IMR-90 (cell line): ENCODE results near the gene FARP1. TPM values are rescaled to one million over a fixed set of nuclear protein-coding genes. Genes with fewer than 3 reads are reported as not detected.

Source experiments
- ATAC-seq: fragments of 200-7000 bp; cut with Tn5 transposase; 2 replicates; pipeline ENCODE4 v1.9.1; 2020; ENCODE audit warnings: low read depth, mild to moderate bottlenecking, moderate library complexity
- BruUV-seq: library from RNA; stranded (reverse); fragments of 400-500 nt; replicated peaks from 2 replicates; lab custom pipeline; 2021; lab: Mats Ljungman, UMichigan
- CTCF ChIA-PET: fragments of 300-600 bp; formaldehyde crosslinking; extraction: SDS; loops from one replicate; lab custom pipeline; 2021; ENCODE audit warnings: antibody characterized with exemption; lab: Yijun Ruan, JAX
- POLR2A ChIA-PET: fragments of 300-600 bp; sonication (Branson Sonifier 250); formaldehyde crosslinking; loops from one replicate; lab custom pipeline; 2022; ENCODE audit warnings: antibody characterized with exemption; ENCODE audit not compliant: unreplicated experiment; lab: Charles Lee
- DNase-seq: peaks from one replicate; pipeline ENCODE4 v3.0.0; 2013
- H2AFZ ChIP-seq: replicated peaks from 2 replicates; pipeline ENCODE3; 2013; ENCODE audit warnings: low read length, mild to moderate bottlenecking; ENCODE audit not compliant: poor library complexity
- H2AK5ac ChIP-seq: 2 replicates; pipeline ENCODE4 v1.6.1; 2013; ENCODE audit warnings: low read depth, low read length, inconsistent platforms
- H2AK9ac ChIP-seq: replicated peaks from 2 replicates; pipeline ENCODE3; 2013; ENCODE audit warnings: mild to moderate bottlenecking, low read depth, low read length, moderate library complexity; ENCODE audit not compliant: poor library complexity
- H2BK120ac ChIP-seq: 2 replicates; pipeline ENCODE4 v1.6.1; 2013; ENCODE audit warnings: low read depth, low read length, inconsistent platforms
- H2BK15ac ChIP-seq: 3 replicates; pipeline ENCODE4 v1.6.1; 2013; ENCODE audit warnings: low read depth, low read length, inconsistent platforms
- H2BK20ac ChIP-seq: 2 replicates; pipeline ENCODE4 v1.6.1; 2013; ENCODE audit warnings: low read depth, mild to moderate bottlenecking, inconsistent platforms, low read length, moderate library complexity
- H2BK5ac ChIP-seq: 2 replicates; pipeline ENCODE4 v1.6.1; 2013; ENCODE audit warnings: mild to moderate bottlenecking, low read depth, low read length, inconsistent platforms; ENCODE audit not compliant: poor library complexity, severe bottlenecking
- H3K14ac ChIP-seq: replicated peaks from 2 replicates; pipeline ENCODE4 v1.6.1; 2013; ENCODE audit warnings: low read depth, low read length, inconsistent platforms
- H3K18ac ChIP-seq: 2 replicates; pipeline ENCODE4 v1.6.1; 2013; ENCODE audit warnings: low read depth, low read length, control low read depth
- H3K23ac ChIP-seq: 2 replicates; pipeline ENCODE4 v1.6.1; 2013; ENCODE audit warnings: low read depth, low read length, inconsistent platforms
- H3K27ac ChIP-seq: 2 replicates; pipeline ENCODE4 v1.5.1; 2013; ENCODE audit warnings: mild to moderate bottlenecking, control low read depth, low read length; ENCODE audit not compliant: insufficient read depth
- H3K27me3 ChIP-seq: 2 replicates; pipeline ENCODE4 v1.6.1; 2013; ENCODE audit warnings: low read length; ENCODE audit not compliant: control insufficient read depth, insufficient read depth
- H3K36me3 ChIP-seq: 2 replicates; pipeline ENCODE4 v1.6.1; 2013; ENCODE audit warnings: low read length, mixed read lengths; ENCODE audit not compliant: control insufficient read depth, insufficient read depth
- H3K4ac ChIP-seq: 2 replicates; pipeline ENCODE4 v1.6.1; 2013; ENCODE audit warnings: low read depth, low read length, inconsistent platforms
- H3K4me1 ChIP-seq: 2 replicates; pipeline ENCODE4 v1.6.1; 2013; ENCODE audit warnings: low read length, mixed read lengths; ENCODE audit not compliant: control insufficient read depth, insufficient read depth
- H3K4me2 ChIP-seq: 2 replicates; pipeline ENCODE4 v1.6.1; 2013; ENCODE audit warnings: low read depth, mild to moderate bottlenecking, control low read depth, low read length, moderate library complexity
- H3K4me3 ChIP-seq: 2 replicates; pipeline ENCODE4 v1.5.1; 2013; ENCODE audit warnings: low read depth, mild to moderate bottlenecking, control low read depth, low read length, moderate library complexity; ENCODE audit not compliant: insufficient read depth
- H3K56ac ChIP-seq: 2 replicates; pipeline ENCODE4 v1.6.1; 2013; ENCODE audit warnings: low read length, inconsistent platforms; ENCODE audit not compliant: insufficient read depth; ENCODE audit errors: extremely low read depth
- H3K79me1 ChIP-seq, 2 experiments: 2 replicates each; pipeline ENCODE4 v1.6.1; 2013; ENCODE audit warnings: low read length in 2 of 2, inconsistent platforms in 1 of 2, low read depth in 1 of 2
- H3K9ac ChIP-seq: 2 replicates; pipeline ENCODE4 v1.6.1; 2013; ENCODE audit warnings: low read depth, low read length, control low read depth
- H3K9me1 ChIP-seq: 2 replicates; pipeline ENCODE4 v1.6.1; 2013; ENCODE audit warnings: low read length, inconsistent platforms; ENCODE audit not compliant: insufficient read depth
- H3K9me3 ChIP-seq: 2 replicates; pipeline ENCODE4 v1.6.1; 2013; ENCODE audit warnings: low read length; ENCODE audit not compliant: control insufficient read depth, insufficient read depth
- H4K20me1 ChIP-seq: 2 replicates; pipeline ENCODE4 v1.6.1; 2013; ENCODE audit warnings: low read length, inconsistent platforms; ENCODE audit not compliant: insufficient read depth
- H4K5ac ChIP-seq: 2 replicates; pipeline ENCODE4 v1.6.1; 2013; ENCODE audit warnings: mild to moderate bottlenecking, low read depth, low read length, control low read depth
- H4K8ac ChIP-seq, 2 experiments: 2 replicates each; pipeline ENCODE4 v1.6.1; 2013; ENCODE audit warnings: low read depth in 2 of 2, low read length in 2 of 2, control low read depth in 1 of 2, inconsistent platforms in 1 of 2
- H4K91ac ChIP-seq: 2 replicates; pipeline ENCODE4 v1.6.1; 2013; ENCODE audit warnings: low read depth, low read length, inconsistent platforms; ENCODE audit not compliant: insufficient read depth
- FOS ChIP-seq: fragments of 150-350 bp; IDR thresholded peaks from 2 replicates; pipeline ENCODE4 v1.6.1; 2016; ENCODE audit warnings: low read depth, low read length
- MXI1 ChIP-seq: IDR thresholded peaks from 2 replicates; pipeline ENCODE4 v1.6.1; 2012; ENCODE audit warnings: low read depth, mild to moderate bottlenecking, low read length, moderate library complexity, borderline replicate concordance
- SMC3 ChIP-seq: fragments of 150-350 bp; IDR thresholded peaks from 2 replicates; pipeline ENCODE4 v1.6.1; 2016; ENCODE audit warnings: low read depth, mild to moderate bottlenecking, antibody characterized with exemption, low read length, moderate library complexity
- WGBS, 2 experiments: methylation state at CpG; one replicate each; pipeline versions ENCODE4 v1.1.5 to v1.1.7; 2013; ENCODE audit warnings: missing lambda C conversion rate in 2 of 2; ENCODE audit not compliant: insufficient read length in 1 of 2; ENCODE audit errors: extremely low coverage in 2 of 2; 5-methylcytosine and 5-hydroxymethylcytosine counted together
- dilution Hi-C: fragments of 300-500 bp; cut with HindIII; formaldehyde crosslinking; loops from one replicate; pipeline ENCODE4 v1.14.3; 2018; ENCODE audit warnings: low sequenced_read_pairs; ENCODE audit not compliant: unreplicated experiment
- in situ Hi-C: fragments of 300-500 bp; cut with MboI; formaldehyde crosslinking; loops from 3 replicates; pipeline ENCODE4 v1.14.3; 2019; ENCODE audit warnings: low sequenced_read_pairs, inconsistent platforms, mixed read lengths
- intact Hi-C: fragments of 100-400 bp; cut with micrococcal nuclease; formaldehyde crosslinking; loops from 2 replicates; pipeline ENCODE4 v1.10.0; 2022
- polyA plus RNA-seq, 3 experiments: library from polyadenylated mRNA; depleted of rRNA; stranded (reverse); fragments of >200 nt; gene quantifications; 2 replicates each; pipeline ENCODE4 v1.2.3, GENCODE V29; 2012; ENCODE audit warnings: low replicate concordance in 1 of 3
- total RNA-seq: library from RNA; depleted of rRNA; stranded (reverse); fragments of >200 nt; gene quantifications from 2 replicates; pipeline ENCODE4 v1.2.3, GENCODE V29; 2012
- TF ChIP-seq, protein P1 (sequence below): conservative IDR thresholded peaks from 2 replicates; pipeline ENCODE4 v1.5.1; 2012; ENCODE audit warnings: mild to moderate bottlenecking, low read depth, low read length, improper control_type of control experiment

Gene FARP1
- total and polyA plus RNA-seq, 2 of the 4 experiments (the other 2 are of a cell fraction), result 39.6 to 57.0 TPM

DNA sequence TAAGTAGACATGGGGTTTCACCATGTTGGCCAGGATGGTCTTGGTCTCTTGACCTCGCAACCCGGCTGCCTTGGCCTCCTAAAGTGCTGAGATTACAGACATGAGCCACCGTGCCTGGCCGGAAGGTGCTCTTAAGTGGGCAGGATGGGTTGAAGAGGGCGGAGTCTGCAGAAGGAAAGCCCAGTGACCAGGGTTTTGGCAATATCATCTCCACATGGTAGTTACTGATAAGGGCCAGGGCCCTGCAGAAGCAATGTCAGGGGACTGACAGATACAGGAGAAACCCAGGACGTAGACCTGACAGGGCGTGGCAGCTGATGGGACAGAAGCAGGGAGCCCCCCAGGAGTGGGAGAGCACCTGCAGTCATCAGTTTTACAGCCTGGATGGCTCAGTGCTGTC is 79.9 kb downstream of the FARP1 start:
- no peak overlapping the region for H3K9ac ChIP-seq
- no peaks in the 10 kb centered on the region for H3K27me3 ChIP-seq
- no peak for ATAC-seq
- WGBS, 2 experiments, result 100% methylated on average over 1 of the region's 7 CpGs; no CpG with 5 or more reads in 1 of the 2 experiments
- no peak overlapping the region for H3K56ac ChIP-seq
- intact Hi-C loops, result no loop called here
- peaks cover 59 to 92% of the 10 kb centered on the region in 2 experiments for H3K79me1 ChIP-seq
- dilution Hi-C loops, result no loop called here
- ChIA-PET CTCF (no interaction called here), POLR2A (no interaction called here)
- H2BK5ac ChIP-seq, result no peak overlapping the region
- no peak overlapping the region for H2AFZ ChIP-seq
- H2AK9ac ChIP-seq, result no peak overlapping the region
- H3K4me1 ChIP-seq, result peaks cover 27% of the 10 kb centered on the region
- H3K14ac ChIP-seq, result no peak overlapping the region
- 0 out of 2 replicates have a peak overlapping the region, but pooled peaks have one; percentile 1 for H3K27ac ChIP-seq
- BruUV-seq, result no TSS peak
- no peak for TF ChIP-seq MXI1
- TF ChIP-seq, protein P1, sequence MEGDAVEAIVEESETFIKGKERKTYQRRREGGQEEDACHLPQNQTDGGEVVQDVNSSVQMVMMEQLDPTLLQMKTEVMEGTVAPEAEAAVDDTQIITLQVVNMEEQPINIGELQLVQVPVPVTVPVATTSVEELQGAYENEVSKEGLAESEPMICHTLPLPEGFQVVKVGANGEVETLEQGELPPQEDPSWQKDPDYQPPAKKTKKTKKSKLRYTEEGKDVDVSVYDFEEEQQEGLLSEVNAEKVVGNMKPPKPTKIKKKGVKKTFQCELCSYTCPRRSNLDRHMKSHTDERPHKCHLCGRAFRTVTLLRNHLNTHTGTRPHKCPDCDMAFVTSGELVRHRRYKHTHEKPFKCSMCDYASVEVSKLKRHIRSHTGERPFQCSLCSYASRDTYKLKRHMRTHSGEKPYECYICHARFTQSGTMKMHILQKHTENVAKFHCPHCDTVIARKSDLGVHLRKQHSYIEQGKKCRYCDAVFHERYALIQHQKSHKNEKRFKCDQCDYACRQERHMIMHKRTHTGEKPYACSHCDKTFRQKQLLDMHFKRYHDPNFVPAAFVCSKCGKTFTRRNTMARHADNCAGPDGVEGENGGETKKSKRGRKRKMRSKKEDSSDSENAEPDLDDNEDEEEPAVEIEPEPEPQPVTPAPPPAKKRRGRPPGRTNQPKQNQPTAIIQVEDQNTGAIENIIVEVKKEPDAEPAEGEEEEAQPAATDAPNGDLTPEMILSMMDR, result no peak
- TF ChIP-seq SMC3, result no peak
- TF ChIP-seq FOS, result no peak
- no peak overlapping the region for H3K18ac ChIP-seq
- peaks cover 15% of the 10 kb centered on the region; the same call in 1 of the 2 replicates for H4K20me1 ChIP-seq
- H3K36me3 ChIP-seq, result peaks cover 17% of the 10 kb centered on the region
- peak overlapping the region; percentile 43; the same call in 1 of the 2 replicates for H2AK5ac ChIP-seq
- H3K4ac ChIP-seq, result peak overlapping the region; percentile 28; the same call in 1 of the 2 replicates
- in situ Hi-C loops, result no loop called here
- H2BK120ac ChIP-seq, result no peak overlapping the region
- H3K9me1 ChIP-seq, result peaks cover 33% of the 10 kb centered on the region
- DNase-seq, result no peak
- no peak overlapping the region for H3K4me2 ChIP-seq
- peak overlapping the region in 1 of 2 experiments; percentile 13; a peak in 1 of 4 replicates for H4K8ac ChIP-seq
- no peaks in the 10 kb centered on the region for H3K9me3 ChIP-seq
- no peak overlapping the region for H3K4me3 ChIP-seq
- H3K23ac ChIP-seq, result no peak overlapping the region
- no peak overlapping the region for H2BK20ac ChIP-seq
- H2BK15ac ChIP-seq, result no peak overlapping the region
- no peak overlapping the region for H4K91ac ChIP-seq
- no peak overlapping the region for H4K5ac ChIP-seq
